MCF 10A (cell line): Measurements from ENCODE around the gene MED12L. TPM values are rescaled to one million over a fixed set of nuclear protein-coding genes. Genes with fewer than 3 reads are reported as not detected.

Experiments used
- BruUV-seq: library from RNA; stranded (reverse); fragments of 400-500 nt; replicated peaks from 2 replicates; lab custom pipeline; 2021; lab: Mats Ljungman, UMichigan
- CTCF ChIA-PET: fragments of 300-600 bp; sonication (Branson Sonifier 250); formaldehyde crosslinking; extraction: SDS; loops from one replicate; lab custom pipeline; 2021; ENCODE audit warnings: antibody characterized with exemption, inconsistent platforms; lab: Yijun Ruan, JAX
- POLR2A ChIA-PET: fragments of 300-600, 350-650 bp; sonication (Branson Sonifier 250); formaldehyde crosslinking; extraction: SDS; loops from one replicate; lab custom pipeline; 2020; ENCODE audit warnings: antibody characterized with exemption, inconsistent platforms; lab: Yijun Ruan, JAX
- DNase-seq: peaks from one replicate; pipeline ENCODE4 v3.0.0-alpha.2; 2018; ENCODE audit not compliant: unreplicated experiment
- H3K27ac Mint-ChIP-seq: one replicate; pipeline ENCODE4 v1.8.0; 2022; ENCODE audit warnings: mild to moderate bottlenecking, low read depth, mixed read lengths; ENCODE audit not compliant: unreplicated experiment
- H3K27me3 Mint-ChIP-seq: one replicate; pipeline ENCODE4 v1.8.0; 2022; ENCODE audit warnings: mixed read lengths; ENCODE audit not compliant: insufficient read depth, unreplicated experiment
- H3K36me3 Mint-ChIP-seq: one replicate; pipeline ENCODE4 v1.8.0; 2022; ENCODE audit warnings: mild to moderate bottlenecking, moderate library complexity, mixed read lengths; ENCODE audit not compliant: insufficient read depth, unreplicated experiment
- H3K4me1 Mint-ChIP-seq: one replicate; pipeline ENCODE4 v1.8.0; 2022; ENCODE audit warnings: mixed read lengths; ENCODE audit not compliant: insufficient read depth, unreplicated experiment
- H3K4me3 Mint-ChIP-seq: one replicate; pipeline ENCODE4 v1.8.0; 2022; ENCODE audit warnings: mild to moderate bottlenecking, moderate library complexity, mixed read lengths; ENCODE audit not compliant: unreplicated experiment
- H3K9me3 Mint-ChIP-seq: one replicate; pipeline ENCODE4 v1.8.0; 2022; ENCODE audit warnings: mixed read lengths; ENCODE audit not compliant: unreplicated experiment
- intact Hi-C: fragments of 100-400 bp; cut with micrococcal nuclease; formaldehyde crosslinking; loops from 2 replicates; pipeline ENCODE4 v1.14.1; 2022
- total RNA-seq: library from RNA; stranded (reverse); gene quantifications from 2 replicates; pipeline ENCODE4 v1.2.3, GENCODE V29; 2022
- TF ChIP-seq, protein P1 (sequence below): fragments of 200-600 bp; IDR thresholded peaks from one replicate; pipeline ENCODE4 v1.8.0; 2022; ENCODE audit warnings: antibody characterized with exemption, mild to moderate bottlenecking; ENCODE audit not compliant: unreplicated experiment

MED12L gene
- total RNA-seq, 1 experiment from 2014 or later, result 0.47 TPM

DNA sequence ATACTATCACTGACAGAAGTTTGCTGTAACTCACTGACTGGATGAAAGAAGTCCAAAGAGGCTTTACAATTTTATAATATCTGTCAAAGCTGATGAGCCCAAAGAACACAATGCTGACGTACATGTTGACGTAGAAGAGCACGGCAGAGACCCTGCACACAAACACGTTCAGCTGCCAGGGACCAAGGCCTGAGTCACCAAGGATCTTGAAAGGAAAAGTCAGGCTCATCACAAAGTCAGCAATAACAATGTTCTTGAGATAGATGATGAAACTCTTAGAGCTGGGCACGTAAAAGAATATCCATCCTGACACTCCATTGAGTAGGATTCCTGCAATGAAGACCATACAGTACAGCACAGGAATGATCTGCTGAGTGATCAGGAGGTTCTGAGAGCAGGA lies 128.4 kb downstream of the MED12L start:
- no peaks in the 10 kb centered on the region for H3K9me3 Mint-ChIP-seq
- ChIA-PET CTCF (no interaction called here), POLR2A (no interaction called here)
- H3K36me3 Mint-ChIP-seq, result no peaks in the 10 kb centered on the region
- H3K27me3 Mint-ChIP-seq, result no peaks in the 10 kb centered on the region
- H3K4me3 Mint-ChIP-seq, result no peak overlapping the region
- no TSS peak for BruUV-seq
- H3K4me1 Mint-ChIP-seq, result peaks cover under 1% of the 10 kb centered on the region
- H3K27ac Mint-ChIP-seq, result no peak overlapping the region
- intact Hi-C loops, result no loop called here
- TF ChIP-seq, protein P1, sequence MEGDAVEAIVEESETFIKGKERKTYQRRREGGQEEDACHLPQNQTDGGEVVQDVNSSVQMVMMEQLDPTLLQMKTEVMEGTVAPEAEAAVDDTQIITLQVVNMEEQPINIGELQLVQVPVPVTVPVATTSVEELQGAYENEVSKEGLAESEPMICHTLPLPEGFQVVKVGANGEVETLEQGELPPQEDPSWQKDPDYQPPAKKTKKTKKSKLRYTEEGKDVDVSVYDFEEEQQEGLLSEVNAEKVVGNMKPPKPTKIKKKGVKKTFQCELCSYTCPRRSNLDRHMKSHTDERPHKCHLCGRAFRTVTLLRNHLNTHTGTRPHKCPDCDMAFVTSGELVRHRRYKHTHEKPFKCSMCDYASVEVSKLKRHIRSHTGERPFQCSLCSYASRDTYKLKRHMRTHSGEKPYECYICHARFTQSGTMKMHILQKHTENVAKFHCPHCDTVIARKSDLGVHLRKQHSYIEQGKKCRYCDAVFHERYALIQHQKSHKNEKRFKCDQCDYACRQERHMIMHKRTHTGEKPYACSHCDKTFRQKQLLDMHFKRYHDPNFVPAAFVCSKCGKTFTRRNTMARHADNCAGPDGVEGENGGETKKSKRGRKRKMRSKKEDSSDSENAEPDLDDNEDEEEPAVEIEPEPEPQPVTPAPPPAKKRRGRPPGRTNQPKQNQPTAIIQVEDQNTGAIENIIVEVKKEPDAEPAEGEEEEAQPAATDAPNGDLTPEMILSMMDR, result no peak
- no peak for DNase-seq

- H3K4me1 Mint-ChIP-seq, result peaks cover 7% of the 10 kb centered on the region
- TF ChIP-seq, protein P1, result no peak
- CTCF ChIA-PET, result interaction anchor here (0.6 to 1.9 kb wide), 3 partner anchors 9 to 13 kb away, joined by 6 to 13 read pairs (median 6); no protein-coding TSS in a partner anchor
- intact Hi-C loops, result no loop called here
- POLR2A ChIA-PET, result no interaction called here
- no peaks in the 10 kb centered on the region for H3K36me3 Mint-ChIP-seq
- no peak overlapping the region for H3K4me3 Mint-ChIP-seq
- no TSS peak for BruUV-seq
- no peak overlapping the region for H3K27ac Mint-ChIP-seq
- H3K27me3 Mint-ChIP-seq, result no peaks in the 10 kb centered on the region
- no peak for DNase-seq
- H3K9me3 Mint-ChIP-seq, result no peaks in the 10 kb centered on the region
These were observed 129.0 kb downstream of the MED12L start for GRCh38 chr3:151214459-151214858.

DNA sequence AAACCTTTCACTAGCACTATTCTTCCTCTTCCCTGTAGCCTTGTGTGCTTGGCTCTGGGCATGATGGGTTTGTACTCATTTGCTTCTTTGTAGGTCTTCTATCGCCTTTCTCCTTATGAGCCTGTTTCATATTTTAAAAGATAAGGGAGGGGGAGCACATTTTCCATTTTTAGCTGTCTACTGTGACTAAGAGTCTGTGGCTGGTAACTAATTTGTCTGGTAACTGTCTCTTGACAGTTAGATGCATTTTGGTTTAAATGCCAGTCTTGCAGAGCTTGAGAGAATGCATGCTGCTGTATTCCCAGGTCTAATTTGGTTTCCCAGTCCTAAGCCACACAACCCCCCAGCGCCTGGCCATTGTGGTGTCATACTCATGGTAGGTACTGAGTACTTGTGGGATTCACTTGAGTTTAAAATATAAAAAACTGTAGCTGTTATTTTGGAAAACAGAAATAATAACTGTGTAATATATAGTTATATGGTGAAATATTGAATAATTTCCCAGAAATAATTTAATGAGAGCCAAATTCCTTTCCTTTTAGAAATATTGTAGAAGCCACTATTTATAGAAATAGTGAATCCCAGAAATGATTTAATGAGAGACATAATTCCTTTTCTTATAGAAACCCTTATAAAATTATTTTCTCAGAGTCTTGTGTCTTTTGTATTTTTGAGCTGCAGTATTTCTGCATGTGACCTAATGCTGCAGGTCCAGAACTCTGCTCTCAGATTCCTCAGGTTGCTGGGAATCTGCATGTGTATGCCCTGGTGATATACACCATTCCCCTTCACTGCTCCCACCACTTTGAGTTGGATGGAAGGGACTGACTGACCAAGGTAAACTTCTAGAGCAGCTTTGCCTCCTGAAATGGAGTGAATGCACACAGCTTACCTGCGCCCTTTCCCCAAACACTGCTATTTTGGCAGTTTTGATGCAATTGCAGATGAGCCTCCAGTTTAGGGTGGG lies 131.5 kb downstream of the MED12L start:
- Mint-ChIP-seq H3K27me3 (no peaks in the 10 kb centered on the region), H3K36me3 (no peaks in the 10 kb centered on the region), H3K4me3 (no peak overlapping the region), H3K9me3 (peaks cover 9% of the 10 kb centered on the region), H3K27ac (no peak overlapping the region), H3K4me1 (peaks cover 8% of the 10 kb centered on the region)
- ChIA-PET CTCF (interaction anchor here (0.5 to 2.2 kb wide), 6 partner anchors 11 to 1251 kb away, joined by 3 to 14 read pairs (median 4); no protein-coding TSS in a partner anchor), POLR2A (interaction anchor here (0.6 to 1.2 kb wide), 3 partner anchors 11 to 267 kb away, joined by 3 to 4 read pairs (median 3); no protein-coding TSS in a partner anchor)
- TF ChIP-seq, protein P1, result no peak
- intact Hi-C loops, result no loop called here
- no peak for DNase-seq
- BruUV-seq, result no TSS peak

GRCh38 chr3:151218136-151218535 lies 132.7 kb downstream of the MED12L start:
- intact Hi-C loops, result no loop called here
- TF ChIP-seq, protein P1, result no peak
- ChIA-PET CTCF (interaction anchor here (0.7 to 2.2 kb wide), 6 partner anchors 10 to 419 kb away, joined by 3 to 14 read pairs (median 4); no protein-coding TSS in a partner anchor), POLR2A (interaction anchor here (1.1 kb wide), 1 partner anchor 94 kb away, joined by 3 read pairs; no protein-coding TSS in a partner anchor)
- H3K27ac Mint-ChIP-seq, result no peak overlapping the region
- H3K36me3 Mint-ChIP-seq, result no peaks in the 10 kb centered on the region
- no TSS peak for BruUV-seq
- peaks cover 9% of the 10 kb centered on the region for H3K9me3 Mint-ChIP-seq
- H3K27me3 Mint-ChIP-seq, result no peaks in the 10 kb centered on the region
- H3K4me3 Mint-ChIP-seq, result no peak overlapping the region
- peaks cover 8% of the 10 kb centered on the region for H3K4me1 Mint-ChIP-seq
- DNase-seq, result no peak
